HAP-1 (cell line): ENCODE data around the gene MLPH.
"Not testable (repeated sequence)": the region's sequence is repeated elsewhere in the genome, so short reads cannot be mapped to it uniquely, and the experiment has no call there.

Experiments used
- DNase-seq, 2 experiments: peaks; one replicate each; pipeline ENCODE4 v3.0.0-alpha.2; 2016 to 2020; ENCODE audit warnings: low spot score in 2 of 2
- H3K27me3 ChIP-seq: fragments of 250-450 bp; sonication (Bioruptor Pico); 2 replicates; pipeline ENCODE4 v1.5.1; 2020; ENCODE audit warnings: low read depth, mild to moderate bottlenecking, moderate library complexity
- H3K36me3 ChIP-seq: fragments of 250-450 bp; sonication (Bioruptor Pico); replicated peaks from 2 replicates; pipeline ENCODE4 v1.5.1; 2020; ENCODE audit warnings: mild to moderate bottlenecking
- H3K4me1 ChIP-seq: fragments of 250-450 bp; sonication (Bioruptor Pico); 2 replicates; pipeline ENCODE4 v1.5.1; 2020; ENCODE audit warnings: mild to moderate bottlenecking
- H3K4me3 ChIP-seq: fragments of 250-450 bp; sonication (Bioruptor Pico); 2 replicates; pipeline ENCODE4 v1.5.1; 2020; ENCODE audit warnings: mild to moderate bottlenecking, moderate library complexity
- H3K9me3 ChIP-seq: fragments of 250-450 bp; sonication (Bioruptor Pico); 2 replicates; pipeline ENCODE4 v1.5.1; 2020; ENCODE audit warnings: mild to moderate bottlenecking, moderate library complexity
- in situ Hi-C: fragments of 300-500 bp; cut with MboI; formaldehyde crosslinking; loops from 3 replicates; pipeline ENCODE4 v1.14.3; 2020; ENCODE audit warnings: low sequenced_read_pairs, inconsistent platforms, mixed read lengths

MLPH gene

DNA sequence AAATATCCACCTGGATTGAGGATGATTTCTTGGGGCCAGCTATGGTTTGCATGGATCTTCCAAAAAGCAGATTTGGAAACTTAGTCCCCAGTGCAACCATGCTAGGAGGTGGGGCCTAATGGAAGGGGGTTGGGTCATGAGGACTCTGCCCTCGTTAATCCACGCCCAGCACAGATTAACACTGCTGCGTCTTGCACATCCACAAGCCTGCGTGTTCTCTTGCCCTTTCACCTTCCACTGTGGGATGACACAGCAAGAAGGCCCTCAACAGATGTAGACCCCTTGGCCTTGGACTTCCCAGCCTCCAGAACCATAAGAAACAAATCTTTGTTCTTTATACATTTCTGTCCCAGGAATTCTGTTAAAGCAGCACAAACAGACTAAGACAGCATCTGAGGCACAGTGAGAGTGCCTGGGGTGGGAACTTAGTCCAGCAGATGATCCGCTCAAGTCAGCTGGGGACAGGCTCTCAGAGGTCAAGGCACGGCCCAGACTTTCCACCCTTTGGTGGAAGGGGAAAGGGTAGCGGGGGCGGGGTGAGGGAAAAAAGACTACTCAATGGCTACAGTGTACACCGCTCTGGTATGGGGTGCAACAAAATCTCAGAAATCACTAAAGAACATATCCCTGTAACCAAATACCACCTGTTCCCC lies 101.1 kb downstream of the MLPH start:
- Histone ChIP-seq H3K36me3 (no peaks in the 10 kb centered on the region), H3K27me3 (no peaks in the 10 kb centered on the region; the same call in 1 of the 2 replicates), H3K4me1 (no peaks in the 10 kb centered on the region), H3K9me3 (no peaks in the 10 kb centered on the region), H3K4me3 (no peak overlapping the region)
- no peak for DNase-seq
- in situ Hi-C loops, result no loop called here

- Histone ChIP-seq H3K4me1 (no peaks in the 10 kb centered on the region), H3K27me3 (no peaks in the 10 kb centered on the region; the same call in 1 of the 2 replicates), H3K4me3 (no peak within 1 kb of the TSS), H3K36me3 (no peaks in the 10 kb centered on the region), H3K9me3 (no peaks in the 10 kb centered on the region)
- in situ Hi-C loops, result no loop called here
- no peak for DNase-seq
Observed at GRCh38 chr2:237590272-237591140, 103.5 kb downstream of the MLPH start, which contains the start of gene RAB17. RAB17 (minus strand) TSS chr2:237590734; CDS start chr2:237586154, 4,580 bp downstream.

DNA sequence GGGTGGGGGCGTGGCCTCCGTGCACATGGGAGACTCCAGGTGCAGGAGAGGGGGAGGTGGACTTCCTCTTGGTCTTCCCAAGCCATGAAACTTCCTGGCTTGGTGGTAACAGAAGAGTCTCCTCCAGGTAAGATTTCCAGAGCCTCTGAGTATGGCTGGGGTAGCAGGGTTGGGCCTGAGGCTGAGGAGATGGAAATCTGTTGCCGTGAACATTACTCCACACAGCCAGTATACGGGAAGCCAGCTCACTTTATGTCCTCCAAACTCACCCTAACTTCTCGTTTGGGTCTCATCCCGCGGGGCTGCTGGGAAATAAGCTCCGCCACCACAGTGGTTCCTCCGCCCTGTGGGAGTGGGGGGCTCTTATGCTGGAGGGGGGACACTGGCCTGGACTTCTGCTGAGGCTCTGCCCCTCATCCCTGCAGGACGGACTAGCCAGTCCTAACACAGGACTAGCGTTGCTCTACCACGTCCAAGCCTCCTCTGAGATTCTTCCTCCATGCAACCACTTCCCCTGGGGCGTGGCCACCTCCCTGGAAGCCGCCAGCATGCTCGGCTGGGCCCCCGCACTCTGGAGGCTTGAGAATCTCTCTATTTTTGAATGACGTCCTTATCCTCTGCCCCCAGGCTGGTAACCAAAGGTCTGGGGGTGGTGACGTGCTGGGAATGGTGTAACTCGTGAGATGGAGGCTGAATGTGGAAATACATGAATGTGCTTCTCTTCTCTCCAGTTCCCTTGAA lies 104.3 kb downstream of the MLPH start:
- Histone ChIP-seq H3K36me3 (no peaks in the 10 kb centered on the region), H3K4me3 (no peak overlapping the region), H3K4me1 (no peaks in the 10 kb centered on the region), H3K9me3 (no peaks in the 10 kb centered on the region), H3K27me3 (no peaks in the 10 kb centered on the region; the same call in 1 of the 2 replicates)
- DNase-seq, result no peak
- in situ Hi-C loops, result no loop called here

GRCh38 chr2:237592425-237592980 lies 105.5 kb downstream of the MLPH start:
- no peaks in the 10 kb centered on the region; the same call in 1 of the 2 replicates for H3K27me3 ChIP-seq
- H3K4me3 ChIP-seq, result no peak overlapping the region
- H3K4me1 ChIP-seq, result no peaks in the 10 kb centered on the region
- H3K9me3 ChIP-seq, result no peaks in the 10 kb centered on the region
- no peak for DNase-seq
- in situ Hi-C loops, result no loop called here
- H3K36me3 ChIP-seq, result no peaks in the 10 kb centered on the region

- Histone ChIP-seq H3K36me3 (no peaks in the 10 kb centered on the region), H3K4me1 (no peaks in the 10 kb centered on the region), H3K4me3 (no peak overlapping the region), H3K27me3 (no peaks in the 10 kb centered on the region; the same call in 1 of the 2 replicates), H3K9me3 (no peaks in the 10 kb centered on the region)
- no peak for DNase-seq
- in situ Hi-C loops, result no loop called here
Observed at GRCh38 chr2:237593036-237593435, 106.0 kb downstream of the MLPH start.

- in situ Hi-C loops, result no loop called here
- Histone ChIP-seq H3K4me1 (no peaks in the 10 kb centered on the region), H3K4me3 (no peak overlapping the region), H3K27me3 (no peaks in the 10 kb centered on the region; the same call in 1 of the 2 replicates), H3K36me3 (no peaks in the 10 kb centered on the region), H3K9me3 (no peaks in the 10 kb centered on the region)
- no peak for DNase-seq
Observed at GRCh38 chr2:237593596-237594320, 106.7 kb downstream of the MLPH start.

DNA sequence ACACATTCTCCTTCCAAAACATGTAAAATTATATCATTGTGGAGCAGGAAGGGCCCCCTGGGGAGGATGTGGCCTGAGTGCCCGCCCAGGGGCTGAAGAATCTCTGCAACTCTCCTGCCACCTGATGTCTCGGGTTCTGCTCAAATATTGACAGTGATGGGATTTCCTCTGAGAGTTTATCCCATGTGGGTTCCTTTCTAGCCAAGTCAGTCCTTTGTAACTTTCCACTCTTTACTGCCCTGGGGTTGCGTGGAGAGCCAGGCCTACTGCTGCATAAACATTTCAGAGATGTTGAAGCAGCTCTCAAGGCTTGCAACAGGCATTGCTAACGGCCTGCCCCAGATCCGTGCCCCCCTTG lies 107.4 kb downstream of the MLPH start:
- Histone ChIP-seq H3K4me3 (no peak overlapping the region), H3K9me3 (no peaks in the 10 kb centered on the region), H3K4me1 (no peaks in the 10 kb centered on the region), H3K27me3 (no peaks in the 10 kb centered on the region), H3K36me3 (no peaks in the 10 kb centered on the region)
- in situ Hi-C loops, result no loop called here
- DNase-seq, result no peak

- H3K4me3 ChIP-seq, H3K36me3 ChIP-seq, in situ Hi-C loops, H3K4me1 ChIP-seq, H3K9me3 ChIP-seq, H3K27me3 ChIP-seq, DNase-seq: not testable (repeated sequence)
Observed at GRCh38 chr2:237595829-237596519, 108.9 kb downstream of the MLPH start.

GRCh38 chr2:237596520-237597195 lies 109.6 kb downstream of the MLPH start:
- Histone ChIP-seq H3K9me3 (no peaks in the 10 kb centered on the region), H3K4me3 (no peak overlapping the region), H3K4me1 (no peaks in the 10 kb centered on the region), H3K27me3 (no peaks in the 10 kb centered on the region), H3K36me3 (no peaks in the 10 kb centered on the region)
- no peak for DNase-seq
- in situ Hi-C loops, result no loop called here

DNA sequence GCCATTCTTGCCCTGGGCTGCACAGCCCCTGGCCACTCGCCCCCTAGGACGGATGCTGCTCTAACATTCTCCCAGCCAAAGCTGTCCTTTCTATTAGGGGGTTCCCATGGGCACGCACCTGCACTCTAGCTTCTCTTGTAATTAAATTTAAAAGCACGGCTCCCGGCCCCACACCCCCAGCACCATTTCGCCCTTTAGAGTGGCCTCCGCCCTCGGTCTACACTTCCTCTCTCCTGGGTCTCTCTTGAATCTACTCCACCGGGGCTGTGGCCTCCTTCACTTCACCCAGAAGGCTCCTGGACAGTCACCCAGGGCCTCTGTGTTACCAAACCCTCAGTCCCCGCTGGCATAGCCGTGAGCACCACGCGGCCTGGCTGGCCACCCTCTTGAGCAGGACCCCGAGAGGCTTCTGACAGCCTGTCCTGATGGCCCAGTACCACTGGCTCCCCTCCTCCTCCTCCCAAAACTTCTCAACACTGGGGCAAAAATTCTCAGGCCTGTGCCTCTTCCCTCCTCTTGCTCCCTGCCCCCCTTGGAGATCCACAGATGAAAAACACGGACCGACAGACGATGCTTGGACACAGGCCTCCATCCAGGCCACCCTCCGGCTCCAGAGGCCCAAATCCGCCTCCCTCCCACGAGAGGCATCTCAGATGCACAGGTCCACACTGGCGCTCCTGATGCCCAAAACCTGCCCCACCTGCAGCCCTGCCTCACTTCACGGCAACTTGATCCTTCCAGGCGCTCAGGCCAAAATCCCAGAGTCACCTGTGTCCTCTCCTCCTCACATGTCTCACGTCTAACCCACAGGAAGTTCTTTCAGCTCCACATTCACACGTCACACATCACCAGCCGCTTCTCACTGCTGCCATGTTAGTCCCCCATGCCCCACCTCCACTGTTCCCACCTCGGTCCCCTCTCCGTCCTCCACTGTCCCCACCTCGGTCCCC lies 110.4 kb downstream of the MLPH start:
- in situ Hi-C loops, result no loop called here
- no peaks in the 10 kb centered on the region for H3K4me1 ChIP-seq
- no peak overlapping the region for H3K4me3 ChIP-seq
- no peaks in the 10 kb centered on the region for H3K9me3 ChIP-seq
- H3K27me3 ChIP-seq, result no peaks in the 10 kb centered on the region
- H3K36me3 ChIP-seq, result no peaks in the 10 kb centered on the region
- DNase-seq, result no peak

GRCh38 chr2:237598468-237599208 lies 111.6 kb downstream of the MLPH start:
- in situ Hi-C loops, result no loop called here
- no peak for DNase-seq
- H3K4me3 ChIP-seq, result no peak overlapping the region
- H3K27me3 ChIP-seq, result no peaks in the 10 kb centered on the region
- H3K36me3 ChIP-seq, result no peaks in the 10 kb centered on the region
- H3K4me1 ChIP-seq, result no peaks in the 10 kb centered on the region
- no peaks in the 10 kb centered on the region for H3K9me3 ChIP-seq
